ENCODE measurements around the gene SLC35C1. TPM values are rescaled to one million over a fixed set of nuclear protein-coding genes. Genes with fewer than 3 reads are reported as not detected.

SLC35C1 gene
- total and polyA plus RNA-seq, 7 experiments from 2014 or later = 7.9 to 22.8 (median 13.9) TPM

DNA sequence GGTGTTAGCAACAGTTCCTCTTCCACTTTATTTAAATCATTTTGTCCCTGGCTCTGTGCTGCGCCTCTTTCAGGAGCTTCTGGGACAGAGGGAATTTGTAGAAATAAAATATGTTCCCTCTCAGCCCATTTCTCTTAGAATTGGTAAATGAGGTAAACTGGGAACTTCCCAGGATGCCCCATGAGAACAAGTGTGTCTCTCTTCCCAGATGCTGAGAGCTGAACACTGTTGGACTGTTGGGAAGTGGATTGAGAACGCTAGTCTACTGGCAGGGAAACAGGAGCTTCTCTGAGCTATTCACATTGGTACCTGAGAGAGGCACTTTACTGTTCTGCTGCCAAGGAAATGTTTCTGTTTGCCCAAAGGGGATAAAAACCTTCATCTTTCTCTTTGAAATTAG lies 46.3 kb downstream of the SLC35C1 start:
- Histone ChIP-seq H3K4me1 (ENCODE audit: control insufficient read depth in 2 of 2, insufficient read depth in 2 of 2, low read length in 2 of 2) (peaks cover 16 to 29% of the 10 kb centered on the region in 2 donors), H3K27me3 (ENCODE audit: control insufficient read depth in 2 of 2, insufficient read depth in 2 of 2, low read length in 2 of 2) (no peaks in the 10 kb centered on the region), H3K27ac (ENCODE audit: low read depth, low read length) (no peak overlapping the region), H3K4me3 (ENCODE audit: low read length) (no peak overlapping the region), H3K36me3 (ENCODE audit: control insufficient read depth in 2 of 3, insufficient read depth in 3 of 3, low read length in 3 of 3) (peaks cover 0 to 20% (median 6%) of the 10 kb centered on the region in 3 experiments), H3K9me3 (ENCODE audit: control insufficient read depth in 2 of 3, low read length in 3 of 3) (no peaks in the 10 kb centered on the region)
- POLR2A ChIA-PET = no interaction called here
- peak overlapping the region in 1 of 9 donors; percentile 36 for H3K27ac Mint-ChIP-seq
- H3K27me3 Mint-ChIP-seq = peaks cover 0 to 2% (median 0%) of the 10 kb centered on the region in 5 donors
- no peak for DNase-seq
- H3K4me3 Mint-ChIP-seq = peak overlapping the region in 3 of 10 donors; percentile 2 to 32 (median 8)
- H3K4me1 Mint-ChIP-seq = peaks cover 36 to 68% (median 56%) of the 10 kb centered on the region in 7 donors
- intact Hi-C loops (cut with micrococcal nuclease) = no loop called here
- peaks cover 0 to 18% (median 5%) of the 10 kb centered on the region in 5 donors for H3K36me3 Mint-ChIP-seq
- peaks cover 0 to 2% (median 0%) of the 10 kb centered on the region in 11 donors for H3K9me3 Mint-ChIP-seq
- CTCF ChIA-PET = no interaction called here
- ATAC-seq = no peak

DNA sequence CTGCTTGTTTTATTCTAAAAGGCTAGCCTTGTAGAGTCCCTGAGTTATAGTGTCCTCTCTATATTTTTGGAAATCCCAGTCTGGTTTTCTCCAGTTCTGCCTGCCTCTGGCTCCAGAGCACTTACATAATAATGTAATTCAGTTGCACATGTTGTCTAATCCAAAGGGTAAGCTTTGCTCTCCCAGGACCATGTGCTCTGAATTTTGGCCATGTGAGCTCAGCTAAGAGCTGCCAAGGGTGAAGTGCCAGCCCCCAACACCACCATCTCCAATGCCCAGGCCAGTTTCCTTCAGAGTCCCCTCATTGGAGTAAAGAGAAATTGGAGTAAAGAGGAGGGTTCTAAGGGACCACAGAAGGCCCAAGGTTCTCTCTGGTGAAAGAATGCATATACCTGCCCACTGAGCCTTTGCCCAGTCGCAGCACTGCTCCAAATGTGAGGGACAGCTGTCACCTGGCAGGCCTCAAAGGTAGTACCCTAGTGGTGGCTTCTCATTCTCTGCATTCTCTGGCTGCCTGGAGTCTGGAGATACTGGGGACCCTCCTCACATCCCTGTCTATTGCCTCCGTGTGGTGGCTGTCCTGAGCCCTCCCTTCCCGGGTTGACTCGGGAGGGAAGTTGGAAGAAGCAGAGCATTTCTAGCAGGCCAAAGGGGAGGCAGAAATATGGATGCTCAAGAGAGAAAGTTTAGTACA lies 47.2 kb downstream of the SLC35C1 start:
- CTCF ChIA-PET = no interaction called here

DNA sequence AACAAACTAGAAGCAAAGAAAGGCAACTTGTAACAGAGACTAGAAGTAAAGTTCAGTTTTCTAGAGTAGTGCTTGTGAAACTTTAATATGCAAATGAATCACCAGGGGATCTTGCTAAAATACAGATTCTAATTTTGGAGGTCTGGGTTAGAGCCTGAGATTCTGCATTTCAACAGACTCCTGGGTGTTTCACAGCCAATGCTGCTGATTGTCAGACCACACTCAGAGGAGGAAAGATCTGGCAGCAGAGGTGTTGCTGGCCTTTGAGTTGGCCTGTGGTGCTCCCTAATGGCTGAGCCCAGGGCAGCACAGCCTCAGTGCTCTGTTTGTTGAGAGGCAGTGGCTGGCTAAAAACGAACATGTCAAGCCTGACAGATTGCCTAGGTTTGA lies 47.8 kb downstream of the SLC35C1 start:
- Histone ChIP-seq H3K27me3 (ENCODE audit: control insufficient read depth in 2 of 2, insufficient read depth in 2 of 2, low read length in 2 of 2) (no peaks in the 10 kb centered on the region), H3K27ac (ENCODE audit: low read depth, low read length) (no peak overlapping the region), H3K4me1 (ENCODE audit: control insufficient read depth in 2 of 2, insufficient read depth in 2 of 2, low read length in 2 of 2) (peaks cover 16 to 23% of the 10 kb centered on the region in 2 donors), H3K36me3 (ENCODE audit: control insufficient read depth in 2 of 3, insufficient read depth in 3 of 3, low read length in 3 of 3) (peaks cover 5 to 28% (median 16%) of the 10 kb centered on the region in 3 experiments), H3K4me3 (ENCODE audit: low read length) (no peak overlapping the region), H3K9me3 (ENCODE audit: control insufficient read depth in 2 of 3, low read length in 3 of 3) (no peaks in the 10 kb centered on the region)
- Mint-ChIP-seq H3K9me3 (peaks cover 0 to 2% (median 0%) of the 10 kb centered on the region in 11 donors), H3K4me1 (peaks cover 28 to 58% (median 52%) of the 10 kb centered on the region in 7 donors), H3K36me3 (peaks cover 0 to 28% (median 12%) of the 10 kb centered on the region in 5 donors), H3K4me3 (peak overlapping the region in 1 of 10 donors; percentile 39), H3K27me3 (no peaks in the 10 kb centered on the region), H3K27ac (no peak overlapping the region)
- ATAC-seq = no peak
- POLR2A ChIA-PET = no interaction called here
- no peak for DNase-seq
- CTCF ChIA-PET = no interaction called here
- intact Hi-C loops (cut with micrococcal nuclease) = no loop called here

More for the DNA sequence above, 47.2 kb downstream of the SLC35C1 start:
- Histone ChIP-seq H3K36me3 (ENCODE audit: control insufficient read depth in 2 of 3, insufficient read depth in 3 of 3, low read length in 3 of 3) (peaks cover 3 to 27% (median 11%) of the 10 kb centered on the region in 3 experiments), H3K4me1 (ENCODE audit: control insufficient read depth in 2 of 2, insufficient read depth in 2 of 2, low read length in 2 of 2) (peaks cover 16 to 23% of the 10 kb centered on the region in 2 donors), H3K9me3 (ENCODE audit: control insufficient read depth in 2 of 3, low read length in 3 of 3) (no peaks in the 10 kb centered on the region), H3K27me3 (ENCODE audit: control insufficient read depth in 2 of 2, insufficient read depth in 2 of 2, low read length in 2 of 2) (no peaks in the 10 kb centered on the region), H3K27ac (ENCODE audit: low read depth, low read length) (no peak overlapping the region), H3K4me3 (ENCODE audit: low read length) (no peak overlapping the region)
- no peaks in the 10 kb centered on the region for H3K27me3 Mint-ChIP-seq
- DNase-seq = no peak
- ATAC-seq = no peak
- H3K27ac Mint-ChIP-seq = no peak overlapping the region
- peaks cover 0 to 2% (median 0%) of the 10 kb centered on the region in 11 donors for H3K9me3 Mint-ChIP-seq
- peaks cover 28 to 58% (median 48%) of the 10 kb centered on the region in 7 donors for H3K4me1 Mint-ChIP-seq
- H3K36me3 Mint-ChIP-seq = peaks cover 0 to 23% (median 8%) of the 10 kb centered on the region in 5 donors
- POLR2A ChIA-PET = no interaction called here
- H3K4me3 Mint-ChIP-seq = peak overlapping the region in 1 of 10 donors; percentile 39
- intact Hi-C loops (cut with micrococcal nuclease) = no loop called here

DNA sequence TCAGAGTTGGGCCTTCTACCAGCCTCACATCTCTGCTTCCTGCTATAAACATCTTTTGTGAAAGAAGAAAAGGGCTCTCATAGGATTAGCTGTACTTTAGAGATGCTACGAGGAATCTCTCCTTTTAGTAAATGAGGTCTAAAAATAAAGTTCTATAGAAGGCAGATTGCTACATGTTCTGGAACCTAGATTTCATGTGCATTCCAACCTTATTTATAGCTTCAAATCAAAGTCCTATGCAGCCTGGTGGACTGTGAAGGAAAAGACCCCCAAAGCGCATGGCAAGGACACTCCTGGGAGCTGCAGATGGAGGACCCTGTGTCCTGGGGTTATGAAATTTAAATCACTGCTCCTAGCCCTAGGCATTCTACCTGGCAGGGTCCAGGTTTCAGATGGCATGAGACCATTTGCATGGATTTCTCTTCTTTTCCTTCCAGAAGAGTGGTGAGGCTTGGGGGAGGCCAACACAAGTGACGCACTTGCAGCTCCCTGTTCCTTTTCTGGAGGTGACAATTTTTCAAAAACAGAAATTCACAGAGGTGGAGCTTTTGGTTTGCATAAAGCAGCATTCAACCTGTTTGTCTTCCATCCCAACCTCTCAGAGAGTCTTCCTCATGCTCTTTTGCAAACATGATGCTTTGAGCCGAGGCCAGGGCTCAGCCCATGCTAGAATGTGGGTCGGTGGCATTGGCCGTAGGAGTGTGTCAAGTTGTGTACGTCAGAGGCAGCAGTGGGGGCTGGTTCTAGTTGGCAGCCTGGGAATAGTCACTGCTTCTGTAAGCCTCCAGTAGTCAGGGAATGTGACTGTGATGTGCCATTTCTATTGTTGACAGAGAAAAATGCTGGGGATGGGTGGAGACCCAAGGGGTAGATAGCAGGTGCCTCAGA lies 48.6 kb downstream of the SLC35C1 start:
- no peaks in the 10 kb centered on the region for H3K27me3 Mint-ChIP-seq
- no peak overlapping the region for H3K4me3 Mint-ChIP-seq
- H3K9me3 Mint-ChIP-seq = peaks cover 0 to 2% (median 0%) of the 10 kb centered on the region in 11 donors
- ATAC-seq (no peak), DNase-seq (no peak)
- Histone ChIP-seq H3K36me3 (ENCODE audit: control insufficient read depth in 2 of 3, insufficient read depth in 3 of 3, low read length in 3 of 3) (peaks cover 14 to 35% (median 18%) of the 10 kb centered on the region in 3 experiments), H3K9me3 (ENCODE audit: control insufficient read depth in 2 of 3, low read length in 3 of 3) (no peaks in the 10 kb centered on the region), H3K27me3 (ENCODE audit: control insufficient read depth in 2 of 2, insufficient read depth in 2 of 2, low read length in 2 of 2) (no peaks in the 10 kb centered on the region), H3K4me3 (ENCODE audit: low read length) (no peak overlapping the region), H3K4me1 (ENCODE audit: control insufficient read depth in 2 of 2, insufficient read depth in 2 of 2, low read length in 2 of 2) (peaks cover 10 to 15% of the 10 kb centered on the region in 2 donors), H3K27ac (ENCODE audit: low read depth, low read length) (no peak overlapping the region)
- intact Hi-C loops (cut with micrococcal nuclease) = no loop called here
- no peak overlapping the region for H3K27ac Mint-ChIP-seq
- POLR2A ChIA-PET = no interaction called here
- H3K4me1 Mint-ChIP-seq = peaks cover 22 to 51% (median 47%) of the 10 kb centered on the region in 7 donors
- peaks cover 3 to 32% (median 16%) of the 10 kb centered on the region in 5 donors for H3K36me3 Mint-ChIP-seq
- CTCF ChIA-PET = no interaction called here

DNA sequence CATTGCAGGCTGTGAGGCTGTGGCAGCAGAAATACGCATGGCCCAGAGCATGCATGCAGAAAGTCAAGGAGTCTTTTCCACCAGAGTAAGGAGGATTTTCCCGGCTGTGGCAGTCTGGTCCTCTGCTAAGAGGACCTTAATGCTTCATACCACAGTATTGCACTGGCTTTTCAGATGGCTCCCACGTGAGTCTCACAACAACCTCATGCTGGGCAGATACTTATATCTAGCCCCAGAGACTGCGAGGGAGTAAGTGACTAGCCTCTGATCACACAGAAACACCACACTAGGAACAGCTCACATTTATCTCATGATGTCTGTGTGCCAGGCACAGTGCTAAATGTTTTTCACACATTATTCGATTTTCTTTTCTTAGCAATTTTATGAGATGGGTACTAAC lies 50.4 kb downstream of the SLC35C1 start:
- no peaks in the 10 kb centered on the region for H3K9me3 ChIP-seq (ENCODE audit: control insufficient read depth in 2 of 3, low read length in 3 of 3)
- Mint-ChIP-seq H3K36me3 (peaks cover 4 to 41% (median 20%) of the 10 kb centered on the region in 5 donors), H3K4me1 (peaks cover 11 to 37% (median 35%) of the 10 kb centered on the region in 7 donors), H3K27ac (no peak overlapping the region), H3K4me3 (no peak overlapping the region), H3K9me3 (peaks cover 0 to 2% (median 0%) of the 10 kb centered on the region in 11 donors), H3K27me3 (no peaks in the 10 kb centered on the region)
- H3K27ac ChIP-seq (ENCODE audit: low read depth, low read length) = no peak overlapping the region
- H3K27me3 ChIP-seq (ENCODE audit: control insufficient read depth in 2 of 2, insufficient read depth in 2 of 2, low read length in 2 of 2) = no peaks in the 10 kb centered on the region
- POLR2A ChIA-PET = no interaction called here
- H3K4me1 ChIP-seq (ENCODE audit: control insufficient read depth in 2 of 2, insufficient read depth in 2 of 2, low read length in 2 of 2) = peaks cover 0 to 5% of the 10 kb centered on the region in 2 donors
- CTCF ChIA-PET = no interaction called here
- H3K4me3 ChIP-seq (ENCODE audit: low read length) = no peak overlapping the region
- DNase-seq (no peak), ATAC-seq (no peak)
- H3K36me3 ChIP-seq (ENCODE audit: control insufficient read depth in 2 of 3, insufficient read depth in 3 of 3, low read length in 3 of 3) = peaks cover 18 to 52% (median 19%) of the 10 kb centered on the region in 3 experiments
- intact Hi-C loops (cut with micrococcal nuclease) = no loop called here

DNA sequence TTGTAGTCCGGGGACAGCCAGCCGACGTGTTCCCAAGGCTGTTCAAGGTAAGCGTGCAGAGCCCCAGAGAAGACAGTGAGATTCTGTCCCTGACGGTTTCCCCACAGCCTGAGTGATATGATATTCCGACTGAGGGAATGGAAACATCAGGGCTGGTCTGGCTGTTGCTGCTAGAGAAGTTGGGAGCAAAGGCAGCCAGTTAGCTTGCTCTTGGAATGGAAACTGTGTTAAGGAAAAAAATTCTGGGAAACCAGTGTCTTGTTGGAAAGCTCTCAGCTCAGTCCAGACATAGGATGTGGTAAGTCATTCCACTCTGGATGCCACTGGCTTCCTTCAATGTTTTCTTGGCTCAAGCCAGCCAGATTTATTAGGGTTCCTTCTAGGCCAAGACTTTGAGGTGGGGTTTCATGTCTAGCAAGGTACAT lies 51.1 kb downstream of the SLC35C1 start:
- no peaks in the 10 kb centered on the region for H3K9me3 ChIP-seq (ENCODE audit: control insufficient read depth in 2 of 3, low read length in 3 of 3)
- DNase-seq (no peak), ATAC-seq (no peak)
- no peak overlapping the region for H3K4me3 ChIP-seq (ENCODE audit: low read length)
- intact Hi-C loops (cut with micrococcal nuclease) = no loop called here
- H3K9me3 Mint-ChIP-seq = no peaks in the 10 kb centered on the region
- H3K36me3 Mint-ChIP-seq = peaks cover 4 to 42% (median 18%) of the 10 kb centered on the region in 5 donors
- no peaks in the 10 kb centered on the region for H3K4me1 ChIP-seq (ENCODE audit: control insufficient read depth in 2 of 2, insufficient read depth in 2 of 2, low read length in 2 of 2)
- no peak overlapping the region for H3K27ac Mint-ChIP-seq
- H3K27me3 ChIP-seq (ENCODE audit: control insufficient read depth in 2 of 2, insufficient read depth in 2 of 2, low read length in 2 of 2) = no peaks in the 10 kb centered on the region
- no peaks in the 10 kb centered on the region for H3K27me3 Mint-ChIP-seq
- no peak overlapping the region for H3K27ac ChIP-seq (ENCODE audit: low read depth, low read length)
- ChIA-PET CTCF (no interaction called here), POLR2A (interaction anchor here (0.5 kb wide), 1 partner anchor 497 kb away, joined by 4 read pairs; no protein-coding TSS in a partner anchor)
- peaks cover 6 to 30% (median 27%) of the 10 kb centered on the region in 7 donors for H3K4me1 Mint-ChIP-seq
- H3K36me3 ChIP-seq (ENCODE audit: control insufficient read depth in 2 of 3, insufficient read depth in 3 of 3, low read length in 3 of 3) = peaks cover 20 to 60% (median 24%) of the 10 kb centered on the region in 3 experiments
- H3K4me3 Mint-ChIP-seq = no peak overlapping the region

Data from naive thymus-derived CD4-positive, alpha-beta T cell (primary cell).